ENCODE data around the gene ANKIB1.
"Not testable (repeated sequence)": the region's sequence is repeated elsewhere in the genome, so short reads cannot be mapped to it uniquely, and the experiment has no call there.

Gene ANKIB1

GRCh38 chr7:92410162-92410561, 164.4 kb downstream of the ANKIB1 start:
- DNase-seq: not testable (repeated sequence)

DNA sequence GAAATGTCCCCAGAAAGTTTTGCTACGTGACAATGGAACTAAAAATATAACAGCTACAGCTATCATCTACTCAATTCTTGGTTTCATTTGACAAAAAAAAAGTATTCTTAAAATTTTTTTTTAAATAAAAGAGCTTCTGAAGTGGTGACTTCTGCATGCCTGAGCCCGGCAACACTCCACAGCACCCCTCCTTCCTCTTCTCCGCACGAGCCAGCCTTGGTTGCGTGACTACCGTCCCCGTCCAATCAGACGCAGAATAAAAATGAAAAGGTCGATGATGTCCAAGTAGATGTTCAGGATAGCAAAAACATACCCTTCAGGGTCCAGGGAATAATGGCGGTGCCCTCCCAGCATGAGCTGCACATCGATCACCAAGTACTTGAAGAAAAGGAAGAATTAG, 167.0 kb downstream of the ANKIB1 start:
- no peak for DNase-seq

DNA sequence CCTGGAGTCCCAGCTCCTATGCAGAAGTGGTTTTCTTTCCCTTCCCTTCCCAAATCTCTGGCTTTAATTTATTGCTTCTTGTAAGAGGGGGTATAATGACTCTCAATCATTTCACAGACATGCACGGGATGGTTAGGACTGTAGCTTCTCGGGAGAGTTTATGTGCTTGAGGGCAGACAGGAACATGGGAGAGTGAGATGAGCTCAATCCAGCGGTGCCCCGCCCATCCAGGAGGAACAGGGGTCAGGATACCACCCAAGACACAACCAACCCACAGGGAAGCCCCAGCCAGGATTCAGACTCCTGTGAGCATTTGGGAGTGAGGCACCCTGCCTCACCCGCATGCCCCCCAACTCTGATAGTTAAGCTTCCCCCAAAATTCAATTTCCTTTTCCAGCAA, 167.8 kb downstream of the ANKIB1 start:
- DNase-seq: no peak

GRCh38 chr7:92415225-92415624, 169.5 kb downstream of the ANKIB1 start:
- DNase-seq: no peak

GRCh38 chr7:92417913-92418312, 172.1 kb downstream of the ANKIB1 start:
- no peak for DNase-seq

DNA sequence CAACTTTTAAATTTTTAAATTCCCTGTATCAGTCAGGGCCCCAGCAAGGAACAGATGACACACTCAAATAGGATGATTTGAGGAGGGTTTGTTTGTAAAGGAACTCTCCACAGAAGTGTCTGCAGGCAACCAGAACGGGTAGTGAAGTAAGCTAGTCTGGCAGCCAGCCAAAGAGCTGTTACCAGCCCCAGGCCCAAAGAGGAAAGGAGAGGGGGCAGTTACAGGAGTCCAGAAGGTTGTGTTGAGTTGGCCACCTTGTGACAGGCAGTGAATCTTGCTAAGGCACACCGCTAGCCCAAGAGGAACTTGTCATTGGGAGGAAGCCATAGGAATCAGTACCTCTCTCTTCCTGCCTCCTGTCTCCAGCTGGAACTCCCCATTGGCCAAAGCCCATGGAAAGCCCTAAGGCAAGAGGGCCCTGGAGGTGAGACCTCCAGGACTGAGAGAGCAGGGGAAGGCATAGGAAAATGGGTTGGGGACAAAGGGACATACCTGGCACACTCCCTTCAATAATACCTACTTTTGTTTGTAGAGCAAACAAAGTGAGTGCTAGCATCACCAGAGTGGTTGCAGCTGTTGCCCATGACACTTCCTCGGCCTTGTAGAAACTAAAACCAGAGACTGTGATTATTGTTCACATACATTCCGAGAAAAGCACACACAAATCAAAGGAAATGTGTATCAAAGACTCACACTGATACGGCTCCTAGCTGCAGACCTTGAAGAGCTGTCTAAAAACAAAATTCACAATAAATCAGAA, 176.1 kb downstream of the ANKIB1 start:
- DNase-seq: no peak

DNA sequence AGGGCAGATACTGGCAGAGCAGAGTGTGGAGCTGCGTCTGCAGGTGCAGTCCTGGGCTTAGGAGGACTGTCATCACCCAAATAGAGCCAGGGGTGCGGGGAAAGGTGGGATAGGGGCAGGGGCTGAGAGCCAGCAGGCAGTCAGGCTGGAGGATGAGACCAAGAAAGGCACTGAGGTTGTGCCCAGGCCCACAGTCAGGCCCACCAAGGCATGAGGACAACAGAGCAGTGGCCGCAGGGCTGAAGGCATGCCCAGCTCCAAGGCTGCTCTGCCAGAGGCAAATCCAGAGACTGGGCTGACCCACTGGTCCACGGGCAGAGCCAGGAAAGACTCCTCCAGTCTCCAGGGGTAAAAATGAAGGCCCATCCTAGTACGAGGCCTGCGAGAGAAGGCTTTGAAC, 177.2 kb downstream of the ANKIB1 start:
- no peak for DNase-seq

- no peak for DNase-seq
Observed at GRCh38 chr7:92423710-92424131, 177.9 kb downstream of the ANKIB1 start.

GRCh38 chr7:92425311-92425947, 179.7 kb downstream of the ANKIB1 start:
- no peak for DNase-seq

GRCh38 chr7:92427193-92427592, 181.4 kb downstream of the ANKIB1 start:
- no peak for DNase-seq

DNA sequence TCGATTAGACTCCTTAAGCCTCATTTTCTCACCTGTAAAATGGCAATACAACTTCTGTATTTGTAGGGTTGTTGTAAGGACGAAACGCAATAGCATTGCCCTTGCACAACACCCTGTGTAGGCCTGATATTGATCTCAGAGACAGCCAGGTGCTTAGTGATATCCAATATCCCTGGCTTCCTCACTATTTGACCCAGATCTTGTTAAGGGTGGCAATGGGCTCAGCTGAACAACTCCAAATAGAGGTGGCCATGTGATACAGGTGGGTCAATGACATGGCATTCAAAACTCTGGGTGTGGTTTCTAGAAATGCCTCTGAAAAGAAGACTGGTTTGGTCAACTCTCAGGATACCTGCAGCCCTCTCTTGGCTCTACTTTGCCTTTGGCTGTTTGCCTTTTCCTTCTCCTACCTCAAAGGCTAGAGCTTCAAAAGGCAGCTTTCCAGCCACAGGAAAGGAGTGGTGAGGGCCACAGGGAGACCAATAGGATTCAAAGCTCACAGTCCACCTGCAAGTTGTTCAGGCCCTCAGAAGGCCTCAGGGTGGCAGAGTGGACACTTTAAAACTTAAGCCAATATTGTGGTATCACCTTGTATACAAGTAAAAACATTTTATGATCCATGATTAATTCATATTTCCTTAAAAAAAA, 186.6 kb downstream of the ANKIB1 start:
- DNase-seq: no peak

DNA sequence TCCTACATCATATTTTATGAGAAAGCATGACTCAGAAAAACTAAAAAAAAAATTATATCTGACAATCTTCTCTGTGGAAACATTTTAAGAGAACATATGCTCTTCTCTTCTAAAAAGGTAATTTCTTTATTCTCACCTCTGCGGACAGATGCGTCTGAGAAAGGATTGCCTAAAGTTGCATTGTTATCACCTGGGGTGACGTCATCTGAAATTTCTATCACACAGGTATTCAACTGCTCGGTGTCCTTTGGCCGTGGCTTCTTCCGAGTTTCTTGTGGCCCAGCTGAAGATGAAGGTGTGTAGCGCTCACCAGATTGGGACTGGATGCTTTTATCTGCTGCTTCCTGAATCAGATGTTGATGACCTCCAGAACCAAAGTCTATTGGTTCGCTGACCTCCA, 187.2 kb downstream of the ANKIB1 start:
- no peak for DNase-seq

GRCh38 chr7:92435542-92435941, 189.8 kb downstream of the ANKIB1 start:
- no peak for DNase-seq

- no peak for DNase-seq
Observed at GRCh38 chr7:92436612-92437445, 191.1 kb downstream of the ANKIB1 start.

DNA sequence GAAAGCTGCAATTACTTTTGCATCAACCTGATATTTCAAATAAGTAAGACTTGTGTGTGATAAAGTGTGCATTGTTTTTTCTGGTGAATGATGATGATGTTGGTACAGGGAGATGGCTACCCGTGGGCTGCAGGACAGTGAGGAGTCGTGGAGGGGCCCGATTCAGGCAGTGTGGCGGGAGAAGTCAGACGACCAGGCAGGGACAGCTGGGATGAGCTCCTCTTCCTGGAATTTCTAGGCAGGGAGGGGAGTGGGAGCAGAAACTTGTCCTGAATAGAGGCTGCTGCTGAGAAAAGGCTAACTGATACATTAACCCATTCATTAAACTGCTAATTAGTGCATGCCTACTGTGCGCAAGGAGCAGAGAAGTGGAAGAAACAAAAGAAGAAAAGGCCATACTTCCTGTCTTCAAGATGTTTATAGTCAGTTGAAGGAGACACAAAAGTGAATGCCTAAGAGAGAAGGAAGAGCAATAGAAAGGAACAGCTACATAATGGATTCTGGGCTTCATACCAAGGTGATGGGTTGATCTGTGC, 192.2 kb downstream of the ANKIB1 start:
- no peak for DNase-seq

DNA sequence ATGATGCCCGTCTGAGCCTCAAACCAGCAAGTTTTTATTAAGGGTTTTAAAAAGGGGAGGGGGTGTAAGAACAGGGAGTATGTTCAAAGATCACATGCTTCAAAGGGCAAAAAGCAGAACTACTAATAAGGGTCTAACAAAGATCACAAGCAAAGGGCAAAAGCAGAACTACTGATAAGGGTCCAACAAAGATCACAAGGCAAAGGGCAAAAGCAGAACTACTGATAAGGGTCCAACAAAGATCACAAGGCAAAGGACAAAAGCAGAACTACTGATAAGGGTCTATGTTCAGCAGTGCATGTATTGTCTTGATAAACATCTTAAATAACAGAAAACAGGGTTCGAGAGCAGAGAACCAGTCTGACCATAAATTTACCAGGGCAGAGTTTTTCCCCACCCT, 196.9 kb downstream of the ANKIB1 start:
- DNase-seq: not testable (repeated sequence)

DNA sequence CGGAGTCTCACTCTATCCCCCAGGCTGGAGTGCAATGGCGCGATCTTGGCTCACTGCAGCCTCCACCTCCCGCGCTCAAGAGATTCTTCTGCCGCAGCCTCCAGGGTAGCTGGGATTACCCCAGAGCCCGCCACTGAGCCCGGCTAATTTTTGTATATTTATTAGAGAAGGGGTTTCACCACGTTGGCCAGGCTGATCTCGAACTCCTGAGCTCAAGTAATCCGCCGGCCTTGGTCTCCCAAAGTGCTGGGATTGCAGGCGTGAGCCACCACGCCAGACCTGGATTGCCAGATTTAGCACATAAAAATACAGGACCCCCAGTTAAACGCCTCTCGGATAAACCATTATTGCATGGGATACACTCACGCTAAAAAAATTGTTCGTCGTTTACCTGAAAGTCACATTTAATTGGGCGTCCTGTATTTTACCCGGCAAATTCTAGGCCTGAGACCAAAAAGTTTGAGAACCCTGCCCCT, 201.1 kb downstream of the ANKIB1 start:
- no peak for DNase-seq

DNA sequence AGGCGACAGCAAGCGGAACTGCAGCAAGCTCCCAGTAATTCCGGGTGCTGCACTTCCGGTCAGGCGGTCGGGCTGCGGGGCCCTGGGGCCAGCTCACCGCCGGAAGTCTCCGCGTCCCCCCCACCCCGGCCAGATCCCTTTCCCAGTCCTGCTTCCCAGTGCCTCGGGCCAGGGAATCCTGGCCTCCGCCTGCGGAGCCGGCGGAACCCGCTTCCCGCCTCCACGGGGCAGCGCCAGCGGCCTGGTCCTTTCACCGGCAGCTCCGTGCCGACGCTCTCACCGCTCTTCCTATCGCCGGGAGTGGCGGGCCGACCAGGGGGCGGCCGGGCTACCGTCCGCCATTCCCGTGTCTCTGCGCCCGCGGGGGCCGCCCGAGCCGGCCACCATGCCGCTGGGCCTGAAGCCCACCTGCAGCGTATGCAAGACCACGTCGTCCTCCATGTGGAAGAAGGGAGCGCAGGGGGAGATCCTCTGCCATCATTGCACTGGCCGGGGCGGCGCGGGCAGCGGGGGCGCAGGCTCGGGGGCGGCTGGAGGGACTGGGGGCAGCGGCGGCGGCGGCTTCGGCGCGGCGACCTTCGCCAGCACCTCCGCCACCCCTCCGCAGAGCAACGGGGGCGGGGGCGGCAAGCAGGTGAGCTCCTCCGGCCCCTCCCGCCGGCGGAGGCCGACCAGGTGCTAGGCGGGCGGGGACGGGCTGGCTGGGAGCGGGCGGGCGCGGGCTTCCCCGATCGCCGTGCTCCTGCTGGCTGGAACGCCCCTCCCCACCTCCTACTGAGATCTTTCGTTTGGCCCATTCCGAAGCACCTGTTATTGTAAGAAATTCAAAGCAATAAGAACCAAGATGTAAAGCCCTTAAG, 201.8 kb downstream of the ANKIB1 start, which contains the start of gene GATAD1:
GATAD1 (plus strand) TSS at position 138 of the 860 bp plus-strand sequence; CDS start at position 386, 248 bp downstream.
- DNase-seq: peak; percentile 75

- no peak for DNase-seq
Observed at GRCh38 chr7:92448205-92448747, 202.5 kb downstream of the ANKIB1 start.
